AG09309 (cell line): ENCODE results near the gene MAP6D1.
A peak's percentile ranks its signal among the peaks of the same experiment; 100 is the strongest.

Experiments
- DNase-seq: peaks from one replicate; pipeline ENCODE4 v3.0.0-alpha.2; 2010; ENCODE audit warnings: low read depth
- H3K4me3 ChIP-seq: 2 replicates; pipeline ENCODE4 v1.5.1; 2011; ENCODE audit warnings: mild to moderate bottlenecking, low read depth, low read length, moderate library complexity; ENCODE audit not compliant: control insufficient read depth
- CTCF ChIP-seq: IDR thresholded peaks from 2 replicates; pipeline ENCODE4 v1.5.1; 2011; ENCODE audit warnings: mild to moderate bottlenecking, low read depth, low read length, inconsistent platforms; ENCODE audit not compliant: insufficient read depth, control insufficient read depth; ENCODE audit errors: missing control alignments

Gene MAP6D1

DNA sequence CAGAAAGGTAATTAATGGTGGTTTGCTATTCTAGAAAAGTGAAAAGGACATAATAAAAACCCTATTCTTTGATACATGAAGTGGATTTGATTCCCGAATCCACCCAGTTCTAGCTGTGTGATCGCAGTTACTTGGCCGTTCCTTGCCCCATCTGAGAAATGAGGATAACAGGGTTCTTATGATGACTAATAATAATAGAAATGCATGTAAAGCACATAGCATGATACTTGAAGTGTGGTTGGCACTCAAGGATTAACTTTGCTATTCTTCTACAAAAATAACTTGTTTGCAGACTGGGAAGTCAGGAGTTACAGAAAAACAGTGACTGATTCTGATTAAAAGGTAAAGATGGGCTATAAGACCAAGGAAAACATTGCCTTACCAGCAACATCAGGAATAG lies 32.5 kb upstream of the MAP6D1 start:
- no peak for DNase-seq
- no peak for TF ChIP-seq CTCF
- no peak overlapping the region for H3K4me3 ChIP-seq

- no peak for TF ChIP-seq CTCF
- H3K4me3 ChIP-seq, result no peak overlapping the region
- DNase-seq, result no peak
These were observed 29.1 kb upstream of the MAP6D1 start for GRCh38 chr3:183854318-183855035.

DNA sequence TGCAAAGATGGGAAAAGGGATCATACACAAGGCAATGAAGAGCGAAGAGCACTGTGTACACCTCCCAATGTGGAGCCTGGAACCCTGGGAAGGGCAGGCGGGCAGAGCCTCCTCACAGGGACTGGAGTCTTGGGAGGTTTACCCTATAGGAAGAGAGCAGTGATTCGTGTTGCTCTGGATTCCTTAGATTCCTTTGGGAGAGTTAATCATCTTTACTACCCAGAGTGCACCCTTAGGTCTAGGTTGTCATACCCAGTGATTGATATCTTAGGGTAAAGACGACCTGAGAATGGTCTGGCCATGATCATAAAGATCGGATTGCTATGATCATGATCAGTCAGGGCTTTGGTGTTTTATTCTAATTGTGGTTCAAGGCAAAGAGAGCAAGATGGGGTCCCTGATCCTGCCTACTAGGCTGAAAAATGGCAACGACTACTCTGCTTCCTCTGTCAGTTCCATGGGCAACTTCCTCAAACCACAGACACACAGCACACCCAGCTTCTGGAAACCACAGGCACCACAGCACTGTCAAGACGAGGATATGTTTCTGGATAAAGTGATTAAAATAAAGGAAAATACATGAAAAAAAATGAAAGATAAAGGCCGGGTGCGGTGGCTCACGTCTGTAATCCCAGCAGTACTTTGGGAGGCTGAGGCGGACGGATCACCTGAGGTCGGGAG lies 20.4 kb upstream of the MAP6D1 start:
- DNase-seq, result no peak
- TF ChIP-seq CTCF, result no peak
- no peak overlapping the region for H3K4me3 ChIP-seq

DNA sequence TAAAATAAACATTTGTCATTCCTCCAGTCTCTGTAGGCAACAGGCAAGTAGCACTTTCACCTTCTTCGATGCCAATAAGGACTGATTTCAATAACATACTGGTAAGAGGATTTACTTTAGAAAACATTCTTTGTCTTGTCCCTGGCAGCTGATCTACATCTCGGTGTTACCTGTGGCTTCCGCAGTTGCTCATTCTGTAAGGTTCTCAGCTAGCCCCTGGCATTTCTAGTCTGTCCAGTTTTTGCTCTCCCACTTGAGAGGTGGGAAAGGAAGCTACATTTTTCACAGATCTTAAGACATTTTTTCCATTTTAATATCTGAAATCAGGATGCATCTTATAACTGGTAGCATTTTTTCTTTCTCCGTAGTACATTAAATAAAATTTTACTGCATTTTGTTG lies 19.7 kb upstream of the MAP6D1 start:
- DNase-seq, result no peak
- no peak for TF ChIP-seq CTCF
- H3K4me3 ChIP-seq, result no peak overlapping the region

- no peak overlapping the region for H3K4me3 ChIP-seq
- no peak for TF ChIP-seq CTCF
- DNase-seq, result peak; percentile 39
These were observed 19.2 kb upstream of the MAP6D1 start for GRCh38 chr3:183844606-183845005.

GRCh38 chr3:183839751-183840150 lies 14.4 kb upstream of the MAP6D1 start:
- DNase-seq, result no peak
- no peak for TF ChIP-seq CTCF
- no peak overlapping the region for H3K4me3 ChIP-seq
